ENCODE measurements around the gene UNC45B.
"Not testable (repeated sequence)": the region's sequence is repeated elsewhere in the genome, so short reads cannot be mapped to it uniquely, and the experiment has no call there.

UNC45B gene

GRCh38 chr17:35171834-35172233, 24.2 kb downstream of the UNC45B start:
- Histone ChIP-seq H3K36me3 (ENCODE audit: control insufficient read depth in 2 of 2, insufficient read depth in 2 of 2, low read length in 2 of 2) (no peaks in the 10 kb centered on the region), H3K27me3 (ENCODE audit: control insufficient read depth in 1 of 2, insufficient read depth in 2 of 2, low read length in 2 of 2) (peaks cover 2 to 3% of the 10 kb centered on the region in 2 donors), H3K9me3 (ENCODE audit: control insufficient read depth in 2 of 2, low read length in 2 of 2) (no peaks in the 10 kb centered on the region), H3K9ac (ENCODE audit: low read length in 2 of 2) (no peak overlapping the region), H3K4me3 (ENCODE audit: low read length in 2 of 2) (no peak overlapping the region), H3K4me1 (ENCODE audit: control insufficient read depth, insufficient read depth, low read length) (no peaks in the 10 kb centered on the region), H3K27ac (ENCODE audit: low read length) (no peak overlapping the region)

- H3K4me1 ChIP-seq (ENCODE audit: control insufficient read depth, insufficient read depth, low read length); H3K4me3 ChIP-seq (ENCODE audit: low read length in 2 of 2); H3K27ac ChIP-seq (ENCODE audit: low read length); H3K36me3 ChIP-seq (ENCODE audit: control insufficient read depth in 2 of 2, insufficient read depth in 2 of 2, low read length in 2 of 2); H3K9ac ChIP-seq (ENCODE audit: low read length in 2 of 2); H3K9me3 ChIP-seq (ENCODE audit: control insufficient read depth in 2 of 2, low read length in 2 of 2); H3K27me3 ChIP-seq (ENCODE audit: control insufficient read depth in 1 of 2, insufficient read depth in 2 of 2, low read length in 2 of 2): not testable (repeated sequence)
Measured at GRCh38 chr17:35172321-35172720, 24.7 kb downstream of the UNC45B start.

GRCh38 chr17:35174835-35175334, 27.3 kb downstream of the UNC45B start:
- H3K36me3 ChIP-seq (ENCODE audit: control insufficient read depth in 2 of 2, insufficient read depth in 2 of 2, low read length in 2 of 2): no peaks in the 10 kb centered on the region
- H3K9ac ChIP-seq (ENCODE audit: low read length in 2 of 2): no peak overlapping the region
- H3K4me3 ChIP-seq (ENCODE audit: low read length in 2 of 2): no peak overlapping the region
- H3K27me3 ChIP-seq (ENCODE audit: control insufficient read depth in 1 of 2, insufficient read depth in 2 of 2, low read length in 2 of 2): peaks cover 2 to 3% of the 10 kb centered on the region in 2 donors
- H3K27ac ChIP-seq (ENCODE audit: low read length): no peak overlapping the region
- H3K9me3 ChIP-seq (ENCODE audit: control insufficient read depth in 2 of 2, low read length in 2 of 2): no peaks in the 10 kb centered on the region
- no peaks in the 10 kb centered on the region for H3K4me1 ChIP-seq (ENCODE audit: control insufficient read depth, insufficient read depth, low read length)

- no peaks in the 10 kb centered on the region for H3K9me3 ChIP-seq (ENCODE audit: control insufficient read depth in 2 of 2, low read length in 2 of 2)
- peaks cover 2 to 3% of the 10 kb centered on the region in 2 donors for H3K27me3 ChIP-seq (ENCODE audit: control insufficient read depth in 1 of 2, insufficient read depth in 2 of 2, low read length in 2 of 2)
- no peaks in the 10 kb centered on the region for H3K4me1 ChIP-seq (ENCODE audit: control insufficient read depth, insufficient read depth, low read length)
- H3K4me3 ChIP-seq (ENCODE audit: low read length in 2 of 2): no peak overlapping the region
- no peaks in the 10 kb centered on the region for H3K36me3 ChIP-seq (ENCODE audit: control insufficient read depth in 2 of 2, insufficient read depth in 2 of 2, low read length in 2 of 2)
- no peak overlapping the region for H3K27ac ChIP-seq (ENCODE audit: low read length)
- H3K9ac ChIP-seq (ENCODE audit: low read length in 2 of 2): no peak overlapping the region
Measured at GRCh38 chr17:35175638-35176415, 28.2 kb downstream of the UNC45B start.

- Histone ChIP-seq H3K36me3 (ENCODE audit: control insufficient read depth in 2 of 2, insufficient read depth in 2 of 2, low read length in 2 of 2) (no peaks in the 10 kb centered on the region), H3K4me1 (ENCODE audit: control insufficient read depth, insufficient read depth, low read length) (no peaks in the 10 kb centered on the region), H3K27ac (ENCODE audit: low read length) (no peak overlapping the region), H3K9ac (ENCODE audit: low read length in 2 of 2) (no peak overlapping the region), H3K27me3 (ENCODE audit: control insufficient read depth in 1 of 2, insufficient read depth in 2 of 2, low read length in 2 of 2) (no peaks in the 10 kb centered on the region), H3K9me3 (ENCODE audit: control insufficient read depth in 2 of 2, low read length in 2 of 2) (no peaks in the 10 kb centered on the region), H3K4me3 (ENCODE audit: low read length in 2 of 2) (no peak overlapping the region)
Measured at GRCh38 chr17:35176897-35177296, 29.3 kb downstream of the UNC45B start.

GRCh38 chr17:35179379-35179778, 31.8 kb downstream of the UNC45B start:
- H3K4me3 ChIP-seq (ENCODE audit: low read length in 2 of 2); H3K9me3 ChIP-seq (ENCODE audit: control insufficient read depth in 2 of 2, low read length in 2 of 2); H3K27ac ChIP-seq (ENCODE audit: low read length); H3K36me3 ChIP-seq (ENCODE audit: control insufficient read depth in 2 of 2, insufficient read depth in 2 of 2, low read length in 2 of 2); H3K9ac ChIP-seq (ENCODE audit: low read length in 2 of 2); H3K27me3 ChIP-seq (ENCODE audit: control insufficient read depth in 1 of 2, insufficient read depth in 2 of 2, low read length in 2 of 2); H3K4me1 ChIP-seq (ENCODE audit: control insufficient read depth, insufficient read depth, low read length): not testable (repeated sequence)

GRCh38 chr17:35183332-35183731, 35.7 kb downstream of the UNC45B start:
- Histone ChIP-seq H3K27me3 (ENCODE audit: control insufficient read depth in 1 of 2, insufficient read depth in 2 of 2, low read length in 2 of 2) (peaks cover 0 to 2% of the 10 kb centered on the region in 2 donors), H3K4me3 (ENCODE audit: low read length in 2 of 2) (no peak overlapping the region), H3K27ac (ENCODE audit: low read length) (no peak overlapping the region), H3K9ac (ENCODE audit: low read length in 2 of 2) (no peak overlapping the region), H3K36me3 (ENCODE audit: control insufficient read depth in 2 of 2, insufficient read depth in 2 of 2, low read length in 2 of 2) (no peaks in the 10 kb centered on the region), H3K4me1 (ENCODE audit: control insufficient read depth, insufficient read depth, low read length) (no peaks in the 10 kb centered on the region), H3K9me3 (ENCODE audit: control insufficient read depth in 2 of 2, low read length in 2 of 2) (no peaks in the 10 kb centered on the region)

- Histone ChIP-seq H3K4me3 (ENCODE audit: low read length in 2 of 2) (no peak overlapping the region), H3K4me1 (ENCODE audit: control insufficient read depth, insufficient read depth, low read length) (no peaks in the 10 kb centered on the region), H3K27me3 (ENCODE audit: control insufficient read depth in 1 of 2, insufficient read depth in 2 of 2, low read length in 2 of 2) (peaks cover 0 to 2% of the 10 kb centered on the region in 2 donors), H3K9me3 (ENCODE audit: control insufficient read depth in 2 of 2, low read length in 2 of 2) (no peaks in the 10 kb centered on the region), H3K27ac (ENCODE audit: low read length) (no peak overlapping the region), H3K36me3 (ENCODE audit: control insufficient read depth in 2 of 2, insufficient read depth in 2 of 2, low read length in 2 of 2) (no peaks in the 10 kb centered on the region), H3K9ac (ENCODE audit: low read length in 2 of 2) (no peak overlapping the region)
Measured at GRCh38 chr17:35184274-35184673, 36.7 kb downstream of the UNC45B start.

- H3K27ac ChIP-seq (ENCODE audit: low read length): no peak overlapping the region
- no peaks in the 10 kb centered on the region for H3K9me3 ChIP-seq (ENCODE audit: control insufficient read depth in 2 of 2, low read length in 2 of 2)
- H3K36me3 ChIP-seq (ENCODE audit: control insufficient read depth in 2 of 2, insufficient read depth in 2 of 2, low read length in 2 of 2): no peaks in the 10 kb centered on the region
- peaks cover 0 to 2% of the 10 kb centered on the region in 2 donors for H3K27me3 ChIP-seq (ENCODE audit: control insufficient read depth in 1 of 2, insufficient read depth in 2 of 2, low read length in 2 of 2)
- H3K4me1 ChIP-seq (ENCODE audit: control insufficient read depth, insufficient read depth, low read length): no peaks in the 10 kb centered on the region
- no peak overlapping the region for H3K9ac ChIP-seq (ENCODE audit: low read length in 2 of 2)
- no peak overlapping the region for H3K4me3 ChIP-seq (ENCODE audit: low read length in 2 of 2)
Measured at GRCh38 chr17:35185849-35186248, 38.2 kb downstream of the UNC45B start.

GRCh38 chr17:35187481-35187880, 39.9 kb downstream of the UNC45B start:
- H3K36me3 ChIP-seq (ENCODE audit: control insufficient read depth in 2 of 2, insufficient read depth in 2 of 2, low read length in 2 of 2): no peaks in the 10 kb centered on the region
- H3K9me3 ChIP-seq (ENCODE audit: control insufficient read depth in 2 of 2, low read length in 2 of 2): no peaks in the 10 kb centered on the region
- H3K9ac ChIP-seq (ENCODE audit: low read length in 2 of 2): no peak overlapping the region
- no peaks in the 10 kb centered on the region for H3K4me1 ChIP-seq (ENCODE audit: control insufficient read depth, insufficient read depth, low read length)
- H3K4me3 ChIP-seq (ENCODE audit: low read length in 2 of 2): no peak overlapping the region
- peaks cover 0 to 2% of the 10 kb centered on the region in 2 donors for H3K27me3 ChIP-seq (ENCODE audit: control insufficient read depth in 1 of 2, insufficient read depth in 2 of 2, low read length in 2 of 2)
- no peak overlapping the region for H3K27ac ChIP-seq (ENCODE audit: low read length)

- no peaks in the 10 kb centered on the region for H3K9me3 ChIP-seq (ENCODE audit: control insufficient read depth in 2 of 2, low read length in 2 of 2)
- H3K27me3 ChIP-seq (ENCODE audit: control insufficient read depth in 1 of 2, insufficient read depth in 2 of 2, low read length in 2 of 2): peaks cover 0 to 2% of the 10 kb centered on the region in 2 donors
- no peak overlapping the region for H3K27ac ChIP-seq (ENCODE audit: low read length)
- no peaks in the 10 kb centered on the region for H3K36me3 ChIP-seq (ENCODE audit: control insufficient read depth in 2 of 2, insufficient read depth in 2 of 2, low read length in 2 of 2)
- no peak overlapping the region for H3K9ac ChIP-seq (ENCODE audit: low read length in 2 of 2)
- H3K4me1 ChIP-seq (ENCODE audit: control insufficient read depth, insufficient read depth, low read length): no peaks in the 10 kb centered on the region
- no peak overlapping the region for H3K4me3 ChIP-seq (ENCODE audit: low read length in 2 of 2)
Measured at GRCh38 chr17:35188111-35188510, 40.5 kb downstream of the UNC45B start.
